Endodermal cell (in vitro differentiated cells): Measurements from ENCODE around the gene CGREF1. TPM values are rescaled to one million over a fixed set of nuclear protein-coding genes. Genes with fewer than 3 reads are reported as not detected.

ENCODE experiments used
- DNase-seq: peaks from one replicate; pipeline ENCODE4 v3.0.0-alpha.2; 2017
- H3K27ac ChIP-seq: 2 replicates; pipeline ENCODE4 v1.5.1; 2013; ENCODE audit warnings: mild to moderate bottlenecking, low read depth, low read length, moderate library complexity
- H3K27me3 ChIP-seq: 2 replicates; pipeline ENCODE4 v1.6.1; 2013; ENCODE audit warnings: mild to moderate bottlenecking, low read length, moderate library complexity; ENCODE audit not compliant: insufficient read depth, control insufficient read depth, poor library complexity, severe bottlenecking
- H3K36me3 ChIP-seq: 2 replicates; pipeline ENCODE4 v1.7.0; 2013; ENCODE audit warnings: mild to moderate bottlenecking, low read length, moderate library complexity; ENCODE audit not compliant: control insufficient read depth, insufficient read depth
- H3K4me1 ChIP-seq: one replicate; pipeline ENCODE4 v1.7.0; 2013; ENCODE audit warnings: low read length; ENCODE audit not compliant: control insufficient read depth, insufficient read depth
- H3K4me3 ChIP-seq: 2 replicates; pipeline ENCODE4 v1.5.1; 2013; ENCODE audit warnings: mild to moderate bottlenecking, low read length, moderate library complexity
- H3K9ac ChIP-seq: 2 replicates; pipeline ENCODE4 v1.6.1; 2013; ENCODE audit warnings: mild to moderate bottlenecking, low read length, moderate library complexity; ENCODE audit not compliant: poor library complexity, severe bottlenecking; ENCODE audit errors: extremely low read depth
- H3K9me3 ChIP-seq: 2 replicates; pipeline ENCODE4 v1.6.1; 2013; ENCODE audit warnings: mild to moderate bottlenecking, low read length, moderate library complexity; ENCODE audit not compliant: control insufficient read depth
- H3K27ac Mint-ChIP-seq: 2 replicates; pipeline ENCODE4 v1.8.0; 2020; ENCODE audit warnings: mixed read lengths
- H3K27me3 Mint-ChIP-seq: 2 replicates; pipeline ENCODE4 v1.8.0; 2021; ENCODE audit warnings: mild to moderate bottlenecking, mixed read lengths; ENCODE audit not compliant: insufficient read depth
- H3K36me3 Mint-ChIP-seq: 2 replicates; pipeline ENCODE4 v1.8.0; 2020; ENCODE audit warnings: low read depth, mixed read lengths
- H3K4me1 Mint-ChIP-seq: 2 replicates; pipeline ENCODE4 v1.8.0; 2020; ENCODE audit warnings: mixed read lengths
- H3K4me3 Mint-ChIP-seq: 2 replicates; pipeline ENCODE4 v1.8.0; 2020; ENCODE audit warnings: mild to moderate bottlenecking, moderate library complexity, mixed read lengths
- H3K9me3 Mint-ChIP-seq: 2 replicates; pipeline ENCODE4 v1.8.0; 2020; ENCODE audit warnings: mild to moderate bottlenecking, mixed read lengths
- whole genome bisulfite sequencing, 2 experiments: methylation state at CpG; one replicate each; pipeline versions ENCODE4 v1.1.5 to v1.1.7; 2013; ENCODE audit warnings: missing lambda C conversion rate in 2 of 2, mixed read lengths in 1 of 2; ENCODE audit not compliant: insufficient coverage in 1 of 2, insufficient read length in 1 of 2; 5-methylcytosine and 5-hydroxymethylcytosine counted together
- total RNA-seq, 2 donors: library from RNA; stranded (reverse); fragmentation: NEBNext Ultra II Directional in 1 of 2; extraction: Animal tissue kit (Norgen Biotek cat#: 25700) in 1 of 2; gene quantifications; 2 replicates in 1 of 2; 3 replicates in 1 of 2; pipeline ENCODE4 v1.2.1, GENCODE V29; 2021
- TF ChIP-seq, protein P1 (sequence below): fragments of 200-600 bp; sonication (generic); conservative IDR thresholded peaks from 2 replicates; pipeline ENCODE4 v1.5.0; 2021; ENCODE audit warnings: antibody characterized with exemption, mild to moderate bottlenecking

CGREF1 gene
- total RNA-seq, 2 donors from 2014 or later, result 0.20 to 0.33 TPM

DNA sequence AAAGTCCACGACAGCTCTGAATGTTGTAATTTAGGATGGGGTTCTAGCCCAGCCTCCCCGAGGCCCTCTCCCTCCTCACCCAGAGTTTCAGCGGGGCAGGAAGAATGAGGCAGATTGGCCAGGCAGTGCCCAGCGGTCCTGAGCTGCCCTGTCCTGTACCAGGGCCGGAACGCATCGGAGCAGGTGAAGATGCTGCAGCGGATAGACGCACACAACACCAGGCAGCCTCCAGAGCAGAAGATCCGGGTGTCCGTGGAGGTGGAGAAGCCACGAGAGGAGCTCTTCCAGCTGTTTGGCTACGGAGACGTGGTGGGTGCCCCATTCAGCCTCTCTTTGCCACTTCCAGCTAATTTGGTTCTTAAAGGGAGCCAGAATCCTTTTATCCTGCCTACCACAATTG, 21.6 kb downstream of the CGREF1 start:
- Histone ChIP-seq H3K9ac (no peak overlapping the region), H3K36me3 (no peaks in the 10 kb centered on the region), H3K4me3 (no peak overlapping the region), H3K27me3 (no peaks in the 10 kb centered on the region), H3K27ac (no peak overlapping the region), H3K9me3 (no peaks in the 10 kb centered on the region), H3K4me1 (peaks cover 5% of the 10 kb centered on the region)
- no peaks in the 10 kb centered on the region for H3K36me3 Mint-ChIP-seq
- no peaks in the 10 kb centered on the region for H3K27me3 Mint-ChIP-seq
- H3K27ac Mint-ChIP-seq, result no peak overlapping the region
- no peak overlapping the region for H3K4me3 Mint-ChIP-seq
- no peaks in the 10 kb centered on the region for H3K9me3 Mint-ChIP-seq
- DNase-seq, result no peak
- WGBS, 2 experiments, result 89 to 100% methylated on average over 1 to 14 of the region's 14 CpGs
- TF ChIP-seq, protein P1, sequence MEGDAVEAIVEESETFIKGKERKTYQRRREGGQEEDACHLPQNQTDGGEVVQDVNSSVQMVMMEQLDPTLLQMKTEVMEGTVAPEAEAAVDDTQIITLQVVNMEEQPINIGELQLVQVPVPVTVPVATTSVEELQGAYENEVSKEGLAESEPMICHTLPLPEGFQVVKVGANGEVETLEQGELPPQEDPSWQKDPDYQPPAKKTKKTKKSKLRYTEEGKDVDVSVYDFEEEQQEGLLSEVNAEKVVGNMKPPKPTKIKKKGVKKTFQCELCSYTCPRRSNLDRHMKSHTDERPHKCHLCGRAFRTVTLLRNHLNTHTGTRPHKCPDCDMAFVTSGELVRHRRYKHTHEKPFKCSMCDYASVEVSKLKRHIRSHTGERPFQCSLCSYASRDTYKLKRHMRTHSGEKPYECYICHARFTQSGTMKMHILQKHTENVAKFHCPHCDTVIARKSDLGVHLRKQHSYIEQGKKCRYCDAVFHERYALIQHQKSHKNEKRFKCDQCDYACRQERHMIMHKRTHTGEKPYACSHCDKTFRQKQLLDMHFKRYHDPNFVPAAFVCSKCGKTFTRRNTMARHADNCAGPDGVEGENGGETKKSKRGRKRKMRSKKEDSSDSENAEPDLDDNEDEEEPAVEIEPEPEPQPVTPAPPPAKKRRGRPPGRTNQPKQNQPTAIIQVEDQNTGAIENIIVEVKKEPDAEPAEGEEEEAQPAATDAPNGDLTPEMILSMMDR, result no peak
- H3K4me1 Mint-ChIP-seq, result peaks cover 4% of the 10 kb centered on the region

DNA sequence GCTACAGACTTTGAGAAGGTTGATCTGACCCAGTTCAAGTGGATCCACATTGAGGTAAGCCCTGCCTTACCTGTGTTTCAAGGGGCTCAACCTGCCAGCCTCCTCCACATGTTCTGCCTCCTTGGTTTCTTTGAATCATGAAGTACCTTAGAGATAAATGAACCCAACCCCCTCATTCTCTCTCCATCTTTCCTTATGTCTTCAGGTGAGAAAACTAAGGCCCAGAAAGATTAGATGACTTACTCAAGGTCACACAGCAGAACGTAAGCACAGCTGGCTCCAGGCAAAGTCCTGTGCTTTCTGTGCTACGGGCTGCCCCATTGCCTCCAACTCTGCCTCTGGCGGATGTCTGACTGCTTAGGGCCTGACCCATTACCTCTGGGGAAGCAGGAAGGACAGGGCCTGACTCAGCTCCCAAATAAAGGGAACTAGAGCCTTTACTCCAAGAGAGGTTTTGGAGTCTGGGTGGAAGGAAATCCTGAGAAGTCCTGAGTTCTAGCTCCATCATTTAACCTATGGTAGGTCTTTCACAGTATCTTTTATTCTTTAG, 22.1 kb downstream of the CGREF1 start:
- Mint-ChIP-seq H3K4me1 (peaks cover 4% of the 10 kb centered on the region), H3K36me3 (no peaks in the 10 kb centered on the region), H3K9me3 (no peaks in the 10 kb centered on the region), H3K27ac (no peak overlapping the region), H3K27me3 (no peaks in the 10 kb centered on the region), H3K4me3 (no peak overlapping the region)
- H3K27ac ChIP-seq, result no peak overlapping the region
- 70 to 89% methylated on average over 2 to 3 of the region's 3 CpGs for WGBS, 2 experiments
- no peak overlapping the region for H3K4me3 ChIP-seq
- no peak for DNase-seq
- no peak overlapping the region for H3K9ac ChIP-seq
- TF ChIP-seq, protein P1, result no peak
- H3K27me3 ChIP-seq, result no peaks in the 10 kb centered on the region
- H3K36me3 ChIP-seq, result no peaks in the 10 kb centered on the region
- peaks cover 5% of the 10 kb centered on the region for H3K4me1 ChIP-seq
- no peaks in the 10 kb centered on the region for H3K9me3 ChIP-seq

DNA sequence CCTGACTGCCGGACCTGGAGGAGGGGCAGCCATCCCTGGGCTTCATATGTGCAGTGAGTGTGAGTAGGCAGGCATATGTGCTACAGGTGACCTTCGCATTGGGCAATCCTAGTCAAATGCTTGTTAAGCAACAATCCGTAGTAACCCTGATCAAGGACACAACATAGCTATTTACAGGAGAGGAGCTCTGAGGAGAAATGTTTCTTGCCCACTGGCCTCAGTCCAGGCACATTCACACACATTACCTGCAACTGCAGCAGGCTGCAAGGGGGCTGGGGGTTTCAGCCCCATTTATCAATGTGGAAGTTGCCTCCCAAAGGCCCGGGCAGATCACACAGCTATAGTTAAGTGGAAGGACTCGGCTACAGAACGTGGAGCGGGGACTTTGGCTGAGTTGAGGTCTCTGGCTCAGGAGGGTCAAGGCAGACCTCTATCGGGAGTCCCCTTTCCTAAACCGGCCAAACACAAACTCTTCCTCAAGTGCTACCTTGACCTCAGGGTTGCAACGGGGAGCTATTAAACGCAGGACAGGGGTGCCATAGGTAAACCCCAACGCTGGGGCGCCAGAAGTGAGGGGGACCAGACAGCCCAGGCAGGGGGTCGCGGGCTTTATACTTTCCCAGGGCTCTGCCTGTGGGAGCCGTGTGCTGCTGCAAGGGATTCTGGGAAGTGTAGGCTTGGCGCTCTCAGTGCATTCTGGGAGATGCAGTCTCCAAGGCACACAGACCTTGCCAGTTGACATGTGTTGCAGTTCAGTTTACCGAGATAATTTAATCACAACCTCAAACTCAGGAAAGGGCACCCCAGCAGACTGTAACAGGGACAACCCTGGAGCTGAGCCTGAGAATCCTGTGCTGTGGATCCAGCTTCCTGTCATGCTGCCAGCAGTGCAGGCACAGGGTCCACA, 22.9 kb downstream of the CGREF1 start:
- no peak overlapping the region for H3K27ac ChIP-seq
- no peak overlapping the region for H3K9ac ChIP-seq
- no peaks in the 10 kb centered on the region for H3K9me3 Mint-ChIP-seq
- H3K4me1 ChIP-seq, result peaks cover 5% of the 10 kb centered on the region
- H3K4me3 ChIP-seq, result no peak overlapping the region
- H3K9me3 ChIP-seq, result no peaks in the 10 kb centered on the region
- 44 to 55% methylated on average over 15 to 18 of the region's 18 CpGs for WGBS, 2 experiments
- H3K4me1 Mint-ChIP-seq, result peaks cover 4% of the 10 kb centered on the region
- no peaks in the 10 kb centered on the region for H3K27me3 Mint-ChIP-seq
- peak; percentile 89 for DNase-seq
- TF ChIP-seq, protein P1, result no peak
- H3K4me3 Mint-ChIP-seq, result peak overlapping the region; percentile 50
- H3K36me3 Mint-ChIP-seq, result no peaks in the 10 kb centered on the region
- H3K36me3 ChIP-seq, result no peaks in the 10 kb centered on the region
- peak overlapping the region; percentile 85 for H3K27ac Mint-ChIP-seq
- H3K27me3 ChIP-seq, result no peaks in the 10 kb centered on the region
